HG02943 (cell line): ENCODE data around the gene ETV1.

Source experiments
- ATAC-seq: cut with Tn5 transposase; IDR thresholded peaks from one replicate; pipeline ENCODE4 v1.9.1; 2021; ENCODE audit warnings: mild to moderate bottlenecking, low read depth, moderate library complexity; ENCODE audit not compliant: unreplicated experiment

Gene ETV1

GRCh38 chr7:13890793-13891192, 98.7 kb downstream of the ETV1 start:
- no peak for ATAC-seq

DNA sequence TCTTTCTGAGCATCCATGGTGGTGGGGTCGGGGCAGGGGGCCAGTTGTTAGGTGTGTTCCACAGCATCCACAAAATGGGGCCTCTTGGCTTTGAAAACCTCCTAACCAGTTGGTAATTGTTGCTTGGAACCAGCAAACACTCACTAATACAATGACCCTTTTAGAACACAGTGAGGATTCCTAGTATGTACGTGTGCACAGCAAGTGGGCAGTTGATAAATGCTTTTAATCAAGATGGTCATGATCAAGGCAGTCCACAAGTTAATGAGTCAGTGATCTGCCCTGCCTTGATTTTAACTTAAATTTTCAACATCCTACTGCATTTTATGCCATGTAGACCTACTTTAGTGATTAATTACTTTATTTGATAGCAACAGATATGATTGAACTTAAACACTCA, 103.1 kb downstream of the ETV1 start:
- no peak for ATAC-seq

GRCh38 chr7:13882051-13882450, 107.4 kb downstream of the ETV1 start:
- ATAC-seq, result no peak

DNA sequence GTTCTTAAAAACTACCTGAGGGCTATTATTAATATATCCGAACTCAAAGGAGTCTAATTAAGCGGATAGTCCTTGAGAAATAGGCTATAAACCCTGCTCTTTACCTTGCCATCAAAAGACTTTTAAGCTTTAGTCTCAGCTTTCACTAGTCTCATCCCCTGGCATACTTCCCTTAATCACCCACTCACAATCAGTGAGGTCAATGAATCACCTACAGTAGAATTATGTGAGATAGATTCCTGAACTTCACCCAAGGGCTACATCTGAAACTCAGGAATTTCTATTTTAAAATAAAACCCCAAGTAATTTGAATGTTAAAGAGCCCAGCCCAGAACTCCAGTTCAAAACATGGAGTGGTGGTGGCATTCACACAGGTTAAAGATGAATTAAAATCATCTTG, 108.7 kb downstream of the ETV1 start:
- ATAC-seq, result no peak

- ATAC-seq, result no peak
Observed at GRCh38 chr7:13879994-13880686, 109.3 kb downstream of the ETV1 start.

DNA sequence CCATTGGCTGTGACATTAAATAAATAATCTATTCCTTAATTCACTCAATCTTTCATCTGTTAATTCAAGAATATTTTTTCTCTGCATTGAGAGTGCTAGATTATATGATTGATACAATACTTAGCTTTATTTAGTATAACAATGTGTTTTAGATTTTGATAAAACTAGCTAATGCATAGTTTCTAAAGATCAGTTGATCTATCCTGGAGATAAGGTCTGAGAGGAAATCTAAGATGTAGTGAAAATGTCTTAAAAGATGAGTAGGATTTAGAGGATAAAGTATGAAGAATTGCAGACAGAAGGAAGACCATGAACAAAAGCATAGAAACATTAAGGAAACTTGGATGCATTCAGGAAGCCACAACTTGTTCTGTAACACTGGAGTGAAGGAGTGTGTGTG, 110.3 kb downstream of the ETV1 start:
- ATAC-seq, result no peak

DNA sequence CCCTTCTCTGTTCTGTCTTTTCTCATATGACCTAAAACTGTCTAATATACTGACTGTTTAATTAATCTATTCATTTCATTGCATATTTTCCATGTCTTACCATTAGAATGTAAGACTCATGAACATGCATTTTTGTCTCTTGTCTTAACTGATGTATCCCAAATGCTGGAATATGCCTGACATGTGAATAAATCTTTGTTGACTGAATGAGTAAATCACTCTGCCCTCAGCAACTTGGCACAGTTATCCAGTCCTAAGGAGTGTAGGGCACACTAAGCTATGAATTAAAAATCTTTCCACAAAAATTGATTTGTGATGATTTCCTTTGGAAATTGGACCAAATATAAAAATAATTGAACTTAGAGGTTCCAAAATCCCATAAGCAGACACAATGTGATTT, 111.3 kb downstream of the ETV1 start:
- ATAC-seq, result no peak

DNA sequence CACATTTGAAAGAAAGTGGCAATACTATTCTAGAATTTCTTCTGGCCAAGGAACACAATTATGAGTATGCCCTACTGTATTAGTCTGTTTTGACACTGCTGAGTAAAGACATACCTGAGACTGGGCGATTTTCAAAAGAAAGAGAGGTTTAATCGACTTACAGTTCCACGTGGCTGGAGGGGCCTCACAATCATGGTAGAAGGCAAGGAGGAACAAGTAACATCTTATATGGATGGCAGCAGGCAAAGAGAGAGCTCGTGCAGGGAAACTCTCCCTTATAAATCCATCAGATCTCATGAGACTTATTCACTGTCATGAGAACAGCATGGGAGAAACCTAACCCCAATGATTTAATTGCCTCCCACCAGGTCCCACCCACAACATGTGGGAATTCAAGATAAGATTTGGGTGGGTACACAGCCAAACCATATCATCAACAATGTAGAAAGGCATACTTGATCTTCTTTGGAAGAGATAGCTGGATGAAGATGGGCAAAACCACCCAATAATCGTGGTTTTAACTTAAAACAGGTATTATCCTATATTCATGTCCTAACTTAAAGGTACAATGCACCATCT, 113.9 kb downstream of the ETV1 start:
- ATAC-seq, result no peak

GRCh38 chr7:13874783-13875182, 114.7 kb downstream of the ETV1 start:
- ATAC-seq, result no peak

GRCh38 chr7:13872709-13873108, 116.8 kb downstream of the ETV1 start:
- ATAC-seq, result no peak

DNA sequence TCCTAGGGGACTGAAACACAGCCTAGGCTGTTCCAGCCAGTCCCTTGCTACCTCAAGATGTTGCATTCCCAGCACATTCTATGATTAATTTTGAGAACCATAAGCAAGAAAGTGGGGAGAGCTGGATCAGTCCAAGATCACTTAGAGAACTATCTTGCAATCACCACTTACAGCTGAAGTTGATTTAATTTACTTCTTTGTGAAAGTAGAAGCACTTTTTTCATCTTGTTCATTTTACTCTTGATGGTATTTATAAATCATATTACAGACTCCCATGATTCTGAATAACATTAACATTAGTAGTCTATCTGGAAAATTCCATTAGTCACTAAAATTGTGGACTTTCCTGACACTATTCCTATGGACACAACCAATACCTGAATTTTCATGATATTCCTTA, 118.5 kb downstream of the ETV1 start:
- ATAC-seq, result no peak

DNA sequence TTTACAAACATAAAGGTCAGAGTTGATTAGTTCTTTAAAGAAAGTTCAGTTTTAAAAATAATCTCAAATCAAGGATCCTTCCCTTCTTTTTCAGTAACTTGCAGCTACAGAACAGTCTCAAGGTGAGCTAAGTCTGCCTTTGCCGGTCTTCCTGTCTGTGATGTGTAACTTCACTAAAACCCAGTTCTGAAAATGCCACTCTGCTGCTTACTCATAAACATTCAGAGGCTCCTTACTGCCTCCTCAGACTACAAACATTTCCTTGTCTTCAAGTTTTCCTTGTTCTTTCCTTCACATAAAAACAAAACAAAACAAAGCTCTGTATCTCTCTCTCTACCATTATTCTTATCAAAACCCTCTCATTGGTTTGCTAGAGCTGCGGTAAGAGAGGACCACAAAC, 128.7 kb downstream of the ETV1 start:
- ATAC-seq, result no peak

GRCh38 chr7:13856012-13856411, 133.5 kb downstream of the ETV1 start:
- no peak for ATAC-seq

- ATAC-seq, result no peak
Observed at GRCh38 chr7:13852281-13852968, 137.0 kb downstream of the ETV1 start.

- ATAC-seq, result no peak
Observed at GRCh38 chr7:13851736-13852135, 137.7 kb downstream of the ETV1 start.

- ATAC-seq, result peak; percentile 98
Observed at GRCh38 chr7:13850185-13850752, 139.2 kb downstream of the ETV1 start.

- ATAC-seq, result no peak
Observed at GRCh38 chr7:13849163-13849892, 140.1 kb downstream of the ETV1 start.

DNA sequence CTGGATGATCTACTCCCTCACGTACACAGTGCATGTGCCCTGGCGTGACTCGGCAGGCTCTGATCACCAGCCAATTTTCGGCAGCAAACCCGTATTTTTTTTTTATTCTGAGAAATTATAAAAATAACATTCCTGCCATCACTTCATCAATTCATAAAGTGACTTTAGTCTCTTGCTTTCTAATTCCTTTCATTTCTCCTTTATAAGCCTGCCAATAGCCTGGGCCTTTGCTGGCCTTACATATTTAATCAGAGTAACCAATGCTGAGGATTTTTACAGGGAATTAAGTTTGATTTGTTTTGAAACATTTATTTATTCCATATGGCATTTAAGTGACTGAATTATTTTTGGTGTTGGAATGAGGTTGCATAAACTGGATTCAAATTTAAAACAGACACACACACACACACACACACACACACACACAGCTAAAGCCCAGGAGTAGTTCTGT, 140.8 kb downstream of the ETV1 start:
- ATAC-seq, result no peak

DNA sequence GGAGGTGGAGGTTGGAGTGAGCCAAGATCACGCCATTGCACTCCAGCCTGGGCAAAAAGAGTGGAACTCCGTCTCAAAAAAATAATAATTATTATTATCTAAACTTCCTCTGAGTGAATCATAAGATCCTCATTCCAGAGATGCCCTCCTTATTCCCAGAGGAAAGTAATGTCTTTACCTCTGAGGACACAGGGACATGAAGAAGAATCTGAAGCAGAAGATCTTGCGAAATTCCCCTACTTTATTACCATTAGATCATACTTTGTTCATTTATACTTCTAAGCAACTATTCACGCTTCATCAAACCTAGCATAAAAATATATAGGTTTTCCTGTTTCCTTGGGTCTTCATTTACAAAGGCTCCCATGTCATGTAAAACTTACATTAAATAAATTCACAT, 143.1 kb downstream of the ETV1 start:
- ATAC-seq, result no peak

DNA sequence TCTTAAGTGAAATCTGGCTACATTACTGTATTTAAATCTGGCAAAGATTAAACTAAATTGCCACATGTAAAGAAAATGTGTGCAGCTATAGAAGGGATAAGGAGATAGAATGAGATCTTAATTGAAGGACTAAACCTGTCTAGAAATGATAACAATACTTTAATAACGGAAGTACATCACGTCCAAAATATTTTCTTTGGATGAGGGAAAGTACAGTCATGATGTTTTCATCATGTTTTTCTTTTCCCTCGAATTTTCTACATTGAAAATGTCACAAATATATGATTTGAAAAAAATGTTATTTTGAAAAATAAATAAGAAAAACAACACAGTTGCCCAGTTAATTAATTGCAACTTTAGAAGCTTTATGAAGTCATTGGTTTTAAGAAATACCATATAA, 143.9 kb downstream of the ETV1 start:
- no peak for ATAC-seq

DNA sequence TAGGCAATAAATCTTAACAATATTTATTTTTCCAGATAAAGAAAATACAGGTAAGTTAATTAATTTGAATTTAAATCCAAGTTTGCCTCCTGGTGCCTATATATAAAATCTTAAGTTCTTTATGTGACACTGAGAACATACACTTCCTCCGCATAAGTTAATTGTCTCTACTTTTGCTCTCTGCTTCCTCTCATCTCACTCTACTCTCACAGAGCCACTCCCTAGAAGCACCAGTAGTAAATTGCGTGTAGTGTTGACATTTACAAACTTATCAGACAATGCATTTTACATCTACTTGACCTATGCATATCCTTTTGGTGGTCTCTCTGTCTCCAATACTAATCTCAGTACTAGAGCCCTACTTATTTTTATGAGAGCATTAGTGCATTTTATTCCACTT, 144.5 kb downstream of the ETV1 start:
- no peak for ATAC-seq
